SU-DHL-6 (cell line): ENCODE measurements around the gene MYLK.

Experiments used
- CTCF ChIP-seq: fragments of 200-600 bp; sonication (generic); IDR thresholded peaks from one replicate; pipeline ENCODE4 v1.5.1; 2017; ENCODE audit warnings: antibody characterized with exemption, mild to moderate bottlenecking, low read length, moderate library complexity; ENCODE audit not compliant: insufficient read depth, poor library complexity, severe bottlenecking
- EZH2phosphoT487 ChIP-seq: fragments of 200-600 bp; sonication (generic), shearing (Covaris generic); conservative IDR thresholded peaks from 2 replicates; pipeline ENCODE4 v1.6.1; 2018; ENCODE audit warnings: mild to moderate bottlenecking, antibody characterized with exemption, low read length, moderate library complexity, mixed read lengths

- TF ChIP-seq CTCF (no peak), EZH2phosphoT487 (no peak)
Observed at GRCh38 chr3:123799544-123800361, 84.4 kb downstream of the MYLK start.
